ENCODE data around the gene RPS15A. TPM values are rescaled to one million over a fixed set of nuclear protein-coding genes. Genes with fewer than 3 reads are reported as not detected.

Gene RPS15A
- total RNA-seq, 4 donors from 2014 or later: 1,414 to 3,144 (median 2,267) TPM

DNA sequence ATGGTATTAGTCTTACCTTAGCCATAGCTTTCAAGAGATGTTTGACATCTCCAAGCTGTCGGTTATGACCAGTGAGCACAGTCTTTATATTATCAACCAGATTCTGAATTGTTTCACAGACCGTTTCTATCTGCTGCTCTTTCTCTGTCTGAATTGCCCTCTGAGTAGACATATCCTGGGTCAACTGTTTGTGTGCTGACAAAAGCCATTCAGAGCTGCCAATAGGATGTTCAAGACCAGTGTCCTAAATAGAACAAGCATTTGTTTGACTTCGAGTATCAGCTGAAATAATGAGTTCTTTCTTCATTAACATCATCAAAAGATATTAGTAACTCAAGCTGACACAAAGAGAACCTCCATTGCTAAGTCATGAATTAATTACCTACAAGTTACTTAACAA is 26.2 kb upstream of the RPS15A start:
- Histone ChIP-seq H3K27ac (no peak overlapping the region), H3K27me3 (no peaks in the 10 kb centered on the region), H3K4me1 (no peaks in the 10 kb centered on the region), H3K4me3 (replicated peaks in 1 of 3) (no peak overlapping the region), H3K36me3 (peaks cover 56 to 63% of the 10 kb centered on the region in 2 donors), H3K9me3 (no peaks in the 10 kb centered on the region)
- TF ChIP-seq CTCF (IDR thresholded peaks at IDR 0.05) (no peak), POLR2A (IDR thresholded peaks at IDR 0.05) (no peak)
- WGBS, 2 donors: 83% methylated on average over 3 of the region's 3 CpGs
- intact Hi-C loops (cut with DNase I): loop anchor here (10.0 kb wide), 1 partner anchor 259 kb away; no protein-coding TSS in a partner anchor
- no peak for DNase-seq

- Histone ChIP-seq H3K9me3 (no peaks in the 10 kb centered on the region), H3K27ac (no peak overlapping the region), H3K36me3 (peaks cover 62 to 74% of the 10 kb centered on the region in 2 donors), H3K27me3 (no peaks in the 10 kb centered on the region), H3K4me1 (no peaks in the 10 kb centered on the region), H3K4me3 (replicated peaks in 1 of 3) (no peak overlapping the region)
- no peak for TF ChIP-seq CTCF (IDR thresholded peaks at IDR 0.05)
- no peak for TF ChIP-seq POLR2A (IDR thresholded peaks at IDR 0.05)
- intact Hi-C loops (cut with DNase I): loop anchor here (10.0 kb wide), 1 partner anchor 263 kb away; no protein-coding TSS in a partner anchor
- no peak for DNase-seq
- 91 to 94% methylated on average over 3 of the region's 3 CpGs for WGBS, 2 donors
Observed at GRCh38 chr16:18811925-18812324, 21.8 kb upstream of the RPS15A start.

- 94 to 96% methylated on average over 13 of the region's 13 CpGs for WGBS, 2 donors
- DNase-seq: no peak
- no peak overlapping the region for H3K4me3 ChIP-seq (replicated peaks in 1 of 3)
- H3K9me3 ChIP-seq: no peaks in the 10 kb centered on the region
- H3K36me3 ChIP-seq: peaks cover 42 to 46% of the 10 kb centered on the region in 2 donors
- TF ChIP-seq CTCF (IDR thresholded peaks at IDR 0.05): no peak
- TF ChIP-seq POLR2A (IDR thresholded peaks at IDR 0.05): no peak
- H3K27me3 ChIP-seq: no peaks in the 10 kb centered on the region
- intact Hi-C loops (cut with DNase I): no loop called here
- H3K27ac ChIP-seq: no peak overlapping the region
- peaks cover 0 to 7% of the 10 kb centered on the region in 2 donors for H3K4me1 ChIP-seq
Observed at GRCh38 chr16:18809165-18809564, 19.0 kb upstream of the RPS15A start.

- intact Hi-C loops (cut with DNase I): no loop called here
- no peak overlapping the region for H3K4me3 ChIP-seq (replicated peaks in 1 of 3)
- H3K27ac ChIP-seq: peak overlapping the region in 1 of 3 donors; percentile 68
- no peaks in the 10 kb centered on the region for H3K9me3 ChIP-seq
- no peak for DNase-seq
- 42 to 46% methylated on average over 2 of the region's 2 CpGs for WGBS, 2 donors
- TF ChIP-seq POLR2A (IDR thresholded peaks at IDR 0.05) (no peak), CTCF (IDR thresholded peaks at IDR 0.05) (no peak)
- H3K36me3 ChIP-seq: peaks cover 21 to 24% of the 10 kb centered on the region in 2 donors
- peaks cover 11% of the 10 kb centered on the region in 2 donors for H3K4me1 ChIP-seq
- no peaks in the 10 kb centered on the region for H3K27me3 ChIP-seq
Observed at GRCh38 chr16:18805257-18805773, 15.2 kb upstream of the RPS15A start.

DNA sequence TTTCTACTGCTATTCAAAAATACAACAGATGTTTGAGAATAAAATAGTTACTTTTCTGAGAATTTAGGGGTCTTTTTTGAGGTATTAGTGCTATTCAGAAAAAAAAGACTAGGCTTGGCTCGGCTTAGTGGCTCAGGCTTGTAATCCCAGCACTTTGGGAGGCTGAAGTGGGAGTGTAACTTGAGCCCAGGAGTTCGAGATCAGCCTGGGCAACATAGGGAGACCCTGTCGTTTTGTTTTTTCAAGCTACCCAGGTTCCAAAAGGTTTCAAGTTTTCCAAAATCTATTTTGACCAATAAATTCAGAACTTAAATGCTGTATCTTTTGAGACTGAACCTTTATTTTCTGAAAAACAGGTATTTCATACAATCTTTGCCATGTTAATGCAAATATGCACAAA is 14.4 kb upstream of the RPS15A start:
- TF ChIP-seq CTCF (IDR thresholded peaks at IDR 0.05): no peak
- Histone ChIP-seq H3K27me3 (no peaks in the 10 kb centered on the region), H3K9me3 (no peaks in the 10 kb centered on the region), H3K4me3 (replicated peaks in 1 of 3) (no peak overlapping the region), H3K27ac (peak overlapping the region in 2 of 3 donors; percentile 26 to 68), H3K4me1 (peaks cover 17 to 18% of the 10 kb centered on the region in 2 donors), H3K36me3 (peaks cover 15 to 18% of the 10 kb centered on the region in 2 donors)
- intact Hi-C loops (cut with DNase I): loop anchor here (5.0 kb wide), 1 partner anchor 163 kb away; no protein-coding TSS in a partner anchor
- no peak for DNase-seq
- 45 to 48% methylated on average over 3 of the region's 3 CpGs for WGBS, 2 donors

All from thyroid gland (tissue), 4 donors.